Lung (tissue), 12 donors: ENCODE results near the gene LRRC71. TPM values are rescaled to one million over a fixed set of nuclear protein-coding genes. Genes with fewer than 3 reads are reported as not detected.

ENCODE experiments used
- ATAC-seq: fragments of 200-7000 bp; cut with Tn5 transposase; one replicate; pipeline ENCODE4 v1.9.1; 2020; ENCODE audit warnings: moderate number of reproducible peaks; ENCODE audit not compliant: insufficient read depth, low FRiP score
- DNase-seq, 3 donors: peaks; one replicate each; pipeline ENCODE4 v3.0.0-alpha.2; 2013 to 2017
- H3K27ac ChIP-seq, 2 donors: one replicate each; pipeline ENCODE4 v1.5.1; 2013; ENCODE audit warnings: mild to moderate bottlenecking in 2 of 2, moderate library complexity in 2 of 2, control low read depth in 1 of 2, inconsistent platforms in 1 of 2, low read depth in 1 of 2, low read length in 1 of 2
- H3K27me3 ChIP-seq, 3 donors: one replicate each; pipeline ENCODE4 v1.5.1; 2013; ENCODE audit warnings: low read length in 2 of 3; ENCODE audit not compliant: control insufficient read depth in 3 of 3, insufficient read depth in 3 of 3
- H3K36me3 ChIP-seq, 4 donors: one replicate each; pipeline ENCODE4 v1.5.1; 2013; ENCODE audit warnings: low read length in 4 of 4, mild to moderate bottlenecking in 1 of 4, moderate library complexity in 1 of 4; ENCODE audit not compliant: control insufficient read depth in 4 of 4, insufficient read depth in 4 of 4
- H3K4me1 ChIP-seq, 5 donors: one replicate each; pipeline ENCODE4 v1.5.1; 2013; ENCODE audit warnings: low read length in 5 of 5, mild to moderate bottlenecking in 2 of 5, moderate library complexity in 1 of 5; ENCODE audit not compliant: control insufficient read depth in 5 of 5, insufficient read depth in 5 of 5
- H3K4me3 ChIP-seq: one replicate; pipeline ENCODE4 v1.5.1; 2013; ENCODE audit warnings: mild to moderate bottlenecking, control low read depth, moderate library complexity
- H3K9ac ChIP-seq, 2 donors: one replicate each; pipeline ENCODE4 v1.5.1; 2013; ENCODE audit warnings: low read length in 2 of 2, control low read depth in 1 of 2; ENCODE audit not compliant: insufficient read depth in 1 of 2
- H3K9me3 ChIP-seq, 4 donors: one replicate each; pipeline ENCODE4 v1.5.1; 2013; ENCODE audit warnings: low read length in 3 of 4, mild to moderate bottlenecking in 1 of 4, moderate library complexity in 1 of 4; ENCODE audit not compliant: control insufficient read depth in 4 of 4, insufficient read depth in 3 of 4
- WGBS, 2 donors: extraction: QIAGEN DNeasy Blood & Tissue Kit; methylation state at CpG; one replicate each; pipeline ENCODE4 v1.1.7; 2013; 5-methylcytosine and 5-hydroxymethylcytosine counted together
- polyA plus RNA-seq, 2 donors: library from polyadenylated mRNA; stranded (reverse); fragments of 200-250 nt; gene quantifications; one replicate each; pipeline ENCODE4 v1.2.1, GENCODE V29; 2013
- total RNA-seq, 2 donors: library from RNA; depleted of rRNA in 1 of 2; stranded (reverse); fragments of >200 nt in 1 of 2; gene quantifications; one replicate each; pipeline ENCODE4 v1.2.1, GENCODE V29; 2014 to 2021
- TF ChIP-seq, protein P1 (sequence below): IDR thresholded peaks from 2 replicates; pipeline ENCODE4 v1.5.1; 2012; ENCODE audit warnings: mild to moderate bottlenecking; ENCODE audit errors: control extremely low read depth, extremely low read depth
- donor health status: control.
- donor health status: control.
- donor health status: Bipolar disorder and iron deficiency.
- donor health status: healthy.
- donor health status: DM: yes; HTN: yes; CAD: no.

The LRRC71 gene
- total and polyA plus RNA-seq, 4 donors = 3.4 to 17.2 (median 4.2) TPM

GRCh38 chr1:156951371-156951770 is 30.9 kb downstream of the LRRC71 start:
- no peak for ATAC-seq
- no peaks in the 10 kb centered on the region for H3K27me3 ChIP-seq

GRCh38 chr1:156953571-156953970 is 33.1 kb downstream of the LRRC71 start:
- Histone ChIP-seq H3K36me3 (peaks cover 33 to 55% (median 52%) of the 10 kb centered on the region in 4 donors), H3K9me3 (no peaks in the 10 kb centered on the region)
- 49 to 74% methylated on average over 2 of the region's 2 CpGs for WGBS, 2 donors

More at GRCh38 chr1:156951371-156951770, 30.9 kb downstream of the LRRC71 start:
- Histone ChIP-seq H3K27ac (no peak overlapping the region), H3K36me3 (peaks cover 39 to 59% (median 52%) of the 10 kb centered on the region in 4 donors), H3K4me1 (no peaks in the 10 kb centered on the region), H3K9ac (no peak overlapping the region), H3K9me3 (no peaks in the 10 kb centered on the region), H3K4me3 (no peak overlapping the region)
- DNase-seq = no peak
- TF ChIP-seq, protein P1, sequence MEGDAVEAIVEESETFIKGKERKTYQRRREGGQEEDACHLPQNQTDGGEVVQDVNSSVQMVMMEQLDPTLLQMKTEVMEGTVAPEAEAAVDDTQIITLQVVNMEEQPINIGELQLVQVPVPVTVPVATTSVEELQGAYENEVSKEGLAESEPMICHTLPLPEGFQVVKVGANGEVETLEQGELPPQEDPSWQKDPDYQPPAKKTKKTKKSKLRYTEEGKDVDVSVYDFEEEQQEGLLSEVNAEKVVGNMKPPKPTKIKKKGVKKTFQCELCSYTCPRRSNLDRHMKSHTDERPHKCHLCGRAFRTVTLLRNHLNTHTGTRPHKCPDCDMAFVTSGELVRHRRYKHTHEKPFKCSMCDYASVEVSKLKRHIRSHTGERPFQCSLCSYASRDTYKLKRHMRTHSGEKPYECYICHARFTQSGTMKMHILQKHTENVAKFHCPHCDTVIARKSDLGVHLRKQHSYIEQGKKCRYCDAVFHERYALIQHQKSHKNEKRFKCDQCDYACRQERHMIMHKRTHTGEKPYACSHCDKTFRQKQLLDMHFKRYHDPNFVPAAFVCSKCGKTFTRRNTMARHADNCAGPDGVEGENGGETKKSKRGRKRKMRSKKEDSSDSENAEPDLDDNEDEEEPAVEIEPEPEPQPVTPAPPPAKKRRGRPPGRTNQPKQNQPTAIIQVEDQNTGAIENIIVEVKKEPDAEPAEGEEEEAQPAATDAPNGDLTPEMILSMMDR = no peak
- WGBS, 2 donors = 96 to 97% methylated on average over 5 of the region's 5 CpGs

GRCh38 chr1:156956333-156956732 is 35.9 kb downstream of the LRRC71 start:
- peaks cover 0 to 2% (median 0%) of the 10 kb centered on the region in 5 donors for H3K4me1 ChIP-seq
- ATAC-seq = no peak

More at GRCh38 chr1:156953571-156953970, 33.1 kb downstream of the LRRC71 start:
- DNase-seq (no peak), ATAC-seq (no peak)
- no peak overlapping the region for H3K27ac ChIP-seq
- H3K4me1 ChIP-seq = peaks cover 0 to 2% (median 0%) of the 10 kb centered on the region in 5 donors
- TF ChIP-seq, protein P1 = no peak
- H3K4me3 ChIP-seq = no peak overlapping the region
- no peak overlapping the region for H3K9ac ChIP-seq
- no peaks in the 10 kb centered on the region for H3K27me3 ChIP-seq

More at GRCh38 chr1:156956333-156956732, 35.9 kb downstream of the LRRC71 start:
- peaks cover 19 to 60% (median 41%) of the 10 kb centered on the region in 4 donors for H3K36me3 ChIP-seq
- H3K27me3 ChIP-seq = no peaks in the 10 kb centered on the region
- no peak overlapping the region for H3K27ac ChIP-seq
- no peaks in the 10 kb centered on the region for H3K9me3 ChIP-seq
- TF ChIP-seq, protein P1 = no peak
- no peak overlapping the region for H3K9ac ChIP-seq
- WGBS, 2 donors = 96% methylated on average over 10 of the region's 10 CpGs
- H3K4me3 ChIP-seq = no peak overlapping the region
- DNase-seq = no peak
